ENCODE measurements around the gene GALNT14.

GALNT14 gene

DNA sequence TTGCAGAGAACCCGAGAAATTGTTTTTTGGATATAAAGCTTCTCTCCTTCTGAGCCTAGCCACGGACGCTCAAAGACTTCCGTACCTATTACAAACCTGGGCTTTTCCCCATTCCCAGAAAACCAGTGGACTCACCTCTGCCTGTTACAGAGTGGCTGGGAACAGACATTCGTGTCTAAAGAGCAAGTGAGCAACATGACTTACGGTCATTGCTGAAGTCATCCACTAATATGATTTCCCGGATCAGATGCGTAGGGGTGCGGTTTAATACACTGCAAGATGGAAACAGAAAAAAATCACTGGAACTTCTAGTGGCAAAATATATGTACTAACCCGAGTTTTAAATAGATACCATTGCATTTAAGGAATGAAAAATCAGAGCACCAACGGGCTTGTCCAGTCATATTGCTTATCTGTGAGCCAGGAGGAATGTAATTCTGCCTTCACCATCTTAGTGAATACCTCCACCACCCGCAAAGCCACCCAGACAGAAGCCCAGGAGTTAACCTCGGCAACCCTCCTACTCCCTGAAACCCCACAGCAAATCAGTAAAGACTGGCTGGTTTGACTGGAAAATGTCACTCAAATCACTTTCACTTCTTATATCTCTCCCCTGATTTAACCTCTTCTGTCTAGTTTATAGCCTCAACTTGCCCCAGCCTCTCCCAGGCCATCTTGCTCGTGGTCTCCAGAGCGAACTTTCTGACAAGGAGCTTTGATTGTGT, 179.9 kb downstream of the GALNT14 start:
- POLR2A ChIA-PET: no interaction called here

DNA sequence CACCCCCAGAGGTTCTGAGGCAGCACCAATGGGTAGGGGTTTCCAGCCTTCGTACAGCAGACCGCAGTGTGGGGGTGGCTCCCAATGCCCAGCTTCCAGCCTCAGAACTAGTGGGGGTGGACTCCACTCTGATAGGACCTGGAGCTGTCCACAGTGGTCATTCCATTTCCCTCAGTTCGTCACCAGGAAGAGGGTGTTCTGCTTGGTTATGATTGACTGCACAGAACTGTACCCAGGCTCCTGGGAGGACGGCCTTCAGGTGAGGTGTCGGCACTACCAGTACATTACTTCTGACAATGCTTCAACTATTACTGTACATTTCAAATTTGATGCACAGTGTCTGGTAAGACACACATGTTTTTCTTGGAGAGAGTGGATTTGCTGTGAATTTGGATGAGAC, 180.6 kb downstream of the GALNT14 start:
- Histone ChIP-seq H3K4me3 (ENCODE audit: low read depth, low read length) (no peak overlapping the region), H3K9me3 (ENCODE audit: control insufficient read depth, insufficient read depth, low read depth, low read length) (no peaks in the 10 kb centered on the region), H3K4me1 (ENCODE audit: control insufficient read depth, insufficient read depth, low read length) (no peaks in the 10 kb centered on the region), H3K36me3 (ENCODE audit: control insufficient read depth in 2 of 2, insufficient read depth in 1 of 2, low read length in 2 of 2) (no peaks in the 10 kb centered on the region), H3K27ac (ENCODE audit: extremely low read depth, low read depth, low read length) (no peak overlapping the region)
- ChIA-PET POLR2A (no interaction called here), CTCF (no interaction called here)
- TF ChIP-seq ZNF585B (tag by site-specific recombination; IDR thresholded peaks at IDR 0.05): no peak
- TF ChIP-seq ZFP41 (tag by site-specific recombination; IDR thresholded peaks at IDR 0.05; ENCODE audit: borderline replicate concordance): no peak
- no peak for TF ChIP-seq ZFP37 (tag by site-specific recombination; IDR thresholded peaks at IDR 0.05)
- no peak for TF ChIP-seq ZNF302 (tag by site-specific recombination; IDR thresholded peaks at IDR 0.05; ENCODE audit: low read depth)
- no peak for TF ChIP-seq ZNF391 (tag by site-specific recombination; IDR thresholded peaks at IDR 0.05; ENCODE audit: borderline replicate concordance, low read depth)
- TF ChIP-seq ZNF555 (tag by site-specific recombination; conservative IDR thresholded peaks at IDR 0.05): no peak
- TF ChIP-seq, protein P1, sequence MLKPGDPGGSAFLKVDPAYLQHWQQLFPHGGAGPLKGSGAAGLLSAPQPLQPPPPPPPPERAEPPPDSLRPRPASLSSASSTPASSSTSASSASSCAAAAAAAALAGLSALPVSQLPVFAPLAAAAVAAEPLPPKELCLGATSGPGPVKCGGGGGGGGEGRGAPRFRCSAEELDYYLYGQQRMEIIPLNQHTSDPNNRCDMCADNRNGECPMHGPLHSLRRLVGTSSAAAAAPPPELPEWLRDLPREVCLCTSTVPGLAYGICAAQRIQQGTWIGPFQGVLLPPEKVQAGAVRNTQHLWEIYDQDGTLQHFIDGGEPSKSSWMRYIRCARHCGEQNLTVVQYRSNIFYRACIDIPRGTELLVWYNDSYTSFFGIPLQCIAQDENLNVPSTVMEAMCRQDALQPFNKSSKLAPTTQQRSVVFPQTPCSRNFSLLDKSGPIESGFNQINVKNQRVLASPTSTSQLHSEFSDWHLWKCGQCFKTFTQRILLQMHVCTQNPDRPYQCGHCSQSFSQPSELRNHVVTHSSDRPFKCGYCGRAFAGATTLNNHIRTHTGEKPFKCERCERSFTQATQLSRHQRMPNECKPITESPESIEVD (tag by site-specific recombination; IDR thresholded peaks at IDR 0.05): no peak
- no peak for TF ChIP-seq ZNF214 (tag by site-specific recombination; IDR thresholded peaks at IDR 0.05; ENCODE audit: borderline replicate concordance)
- TF ChIP-seq ZBTB21 (tag by site-specific recombination; IDR thresholded peaks at IDR 0.05): no peak
- TF ChIP-seq ZNF433 (tag by site-specific recombination; IDR thresholded peaks at IDR 0.05; ENCODE audit: low read depth): no peak

More for the DNA sequence above, 179.9 kb downstream of the GALNT14 start:
- no peak overlapping the region for H3K4me3 ChIP-seq (ENCODE audit: low read depth, low read length)
- no peaks in the 10 kb centered on the region for H3K4me1 ChIP-seq (ENCODE audit: control insufficient read depth, insufficient read depth, low read length)
- H3K36me3 ChIP-seq (ENCODE audit: control insufficient read depth in 2 of 2, insufficient read depth in 1 of 2, low read length in 2 of 2): no peaks in the 10 kb centered on the region
- no peaks in the 10 kb centered on the region for H3K9me3 ChIP-seq (ENCODE audit: control insufficient read depth, insufficient read depth, low read depth, low read length)
- TF ChIP-seq, protein P2, sequence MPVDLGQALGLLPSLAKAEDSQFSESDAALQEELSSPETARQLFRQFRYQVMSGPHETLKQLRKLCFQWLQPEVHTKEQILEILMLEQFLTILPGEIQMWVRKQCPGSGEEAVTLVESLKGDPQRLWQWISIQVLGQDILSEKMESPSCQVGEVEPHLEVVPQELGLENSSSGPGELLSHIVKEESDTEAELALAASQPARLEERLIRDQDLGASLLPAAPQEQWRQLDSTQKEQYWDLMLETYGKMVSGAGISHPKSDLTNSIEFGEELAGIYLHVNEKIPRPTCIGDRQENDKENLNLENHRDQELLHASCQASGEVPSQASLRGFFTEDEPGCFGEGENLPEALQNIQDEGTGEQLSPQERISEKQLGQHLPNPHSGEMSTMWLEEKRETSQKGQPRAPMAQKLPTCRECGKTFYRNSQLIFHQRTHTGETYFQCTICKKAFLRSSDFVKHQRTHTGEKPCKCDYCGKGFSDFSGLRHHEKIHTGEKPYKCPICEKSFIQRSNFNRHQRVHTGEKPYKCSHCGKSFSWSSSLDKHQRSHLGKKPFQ (tag by site-specific recombination; IDR thresholded peaks at IDR 0.05): no peak
- TF ChIP-seq ZBTB7A (tag by site-specific recombination; IDR thresholded peaks at IDR 0.05; ENCODE audit: low read depth) (no peak), KLF16 (tag by site-specific recombination; IDR thresholded peaks at IDR 0.05) (no peak), ZNF248 (tag by site-specific recombination; IDR thresholded peaks at IDR 0.05) (no peak), PRDM1 (tag by site-specific recombination; IDR thresholded peaks at IDR 0.05) (no peak), ZNF629 (tag by site-specific recombination; IDR thresholded peaks at IDR 0.05) (no peak), ZNF830 (tag by site-specific recombination; IDR thresholded peaks at IDR 0.05; ENCODE audit: low read depth) (no peak), YY2 (tag by site-specific recombination; IDR thresholded peaks at IDR 0.05) (no peak), ZSCAN30 (tag by site-specific recombination; IDR thresholded peaks at IDR 0.05) (no peak), ZNF785 (tag by site-specific recombination; IDR thresholded peaks at IDR 0.05) (no peak), ZNF548 (tag by site-specific recombination; IDR thresholded peaks at IDR 0.05) (no peak), ZNF571 (tag by site-specific recombination; IDR thresholded peaks at IDR 0.05) (no peak), ZNF529 (tag by site-specific recombination; IDR thresholded peaks at IDR 0.05; ENCODE audit: insufficient replicate concordance) (no peak)
- CTCF ChIA-PET: no interaction called here
- no peak overlapping the region for H3K27ac ChIP-seq (ENCODE audit: extremely low read depth, low read depth, low read length)
